Osteoblast (primary cell): ENCODE data around the gene SFMBT2. TPM values are rescaled to one million over a fixed set of nuclear protein-coding genes. Genes with fewer than 3 reads are reported as not detected.

Experiments
- DNase-seq: peaks from one replicate; pipeline ENCODE4 v3.0.0; 2011; ENCODE audit warnings: low spot score, mixed read lengths; ENCODE audit not compliant: insufficient read length; ENCODE audit errors: missing footprints
- H2AFZ ChIP-seq: 2 replicates; pipeline ENCODE4 v1.6.0; 2011; ENCODE audit warnings: mild to moderate bottlenecking, low read length
- H3K27ac ChIP-seq: 2 replicates; pipeline ENCODE4 v1.5.1; 2011; ENCODE audit warnings: mild to moderate bottlenecking, low read depth, low read length, moderate library complexity
- H3K27me3 ChIP-seq: 2 replicates; pipeline ENCODE4 v1.6.0; 2012; ENCODE audit warnings: mild to moderate bottlenecking, control low read depth, inconsistent platforms, low read length, moderate library complexity; ENCODE audit not compliant: insufficient read depth
- H3K36me3 ChIP-seq: 2 replicates; pipeline ENCODE4 v1.5.1; 2011; ENCODE audit warnings: mild to moderate bottlenecking, low read length, control low read depth, moderate library complexity; ENCODE audit not compliant: insufficient read depth
- H3K4me1 ChIP-seq: 2 replicates; pipeline ENCODE4 v1.5.1; 2011; ENCODE audit warnings: mild to moderate bottlenecking, low read length, control low read depth, moderate library complexity; ENCODE audit not compliant: insufficient read depth
- H3K4me2 ChIP-seq: 2 replicates; pipeline ENCODE4 v1.6.0; 2011; ENCODE audit warnings: mild to moderate bottlenecking, low read length; ENCODE audit not compliant: insufficient read depth
- H3K4me3 ChIP-seq: fragments of 200-600 bp; sonication (generic); 3 replicates; pipeline ENCODE4 v1.5.1; 2012; ENCODE audit warnings: mild to moderate bottlenecking, low read length, inconsistent platforms; ENCODE audit not compliant: insufficient read depth
- H3K79me2 ChIP-seq: 2 replicates; pipeline ENCODE4 v1.6.0; 2012; ENCODE audit warnings: mild to moderate bottlenecking, low read length, control low read depth, inconsistent platforms; ENCODE audit not compliant: insufficient read depth
- H3K9me3 ChIP-seq: 2 replicates; pipeline ENCODE4 v1.5.1; 2011; ENCODE audit warnings: low read depth, low read length, control low read depth
- H4K20me1 ChIP-seq: 2 replicates; pipeline ENCODE4 v1.6.0; 2012; ENCODE audit warnings: mild to moderate bottlenecking, low read length, control low read depth; ENCODE audit not compliant: insufficient read depth
- CTCF ChIP-seq: IDR thresholded peaks from 2 replicates; pipeline ENCODE4 v1.5.1; 2011; ENCODE audit warnings: mild to moderate bottlenecking, low read depth, low read length, moderate library complexity; ENCODE audit errors: extremely low read depth
- total RNA-seq: library from RNA; depleted of rRNA; stranded (reverse); fragments of >200 nt; gene quantifications from 2 replicates; pipeline ENCODE4 v1.2.3, GENCODE V29; 2012

SFMBT2 gene
- total RNA-seq, 1 donor: under 0.01 TPM

DNA sequence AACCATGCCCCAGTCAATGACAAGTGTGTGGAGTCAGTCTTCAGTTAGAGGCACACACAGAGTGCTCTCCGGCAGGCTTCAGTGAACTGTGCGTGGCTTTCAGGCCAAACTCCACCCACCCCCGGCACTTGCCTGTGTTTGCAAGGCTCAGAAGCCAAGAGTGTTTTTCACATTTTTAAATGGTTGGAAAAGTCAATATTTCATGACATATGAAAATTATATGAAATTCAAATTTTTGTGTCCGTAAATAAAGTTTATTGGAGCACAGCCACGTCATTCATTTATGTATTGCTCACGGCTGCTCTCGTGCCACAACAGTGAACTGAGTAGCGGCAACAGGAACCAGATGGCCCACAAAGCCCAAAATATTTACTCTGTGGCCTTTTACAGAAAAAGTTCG is 104.7 kb downstream of the SFMBT2 start:
- H3K27ac ChIP-seq: no peak overlapping the region
- H2AFZ ChIP-seq: no peak overlapping the region
- H3K9me3 ChIP-seq: peaks cover under 1% of the 10 kb centered on the region
- no peak for DNase-seq
- TF ChIP-seq CTCF: no peak
- H3K27me3 ChIP-seq: no peaks in the 10 kb centered on the region
- no peaks in the 10 kb centered on the region for H3K4me1 ChIP-seq
- no peaks in the 10 kb centered on the region for H4K20me1 ChIP-seq
- no peak overlapping the region for H3K4me2 ChIP-seq
- H3K79me2 ChIP-seq: no peaks in the 10 kb centered on the region
- no peaks in the 10 kb centered on the region for H3K36me3 ChIP-seq
- H3K4me3 ChIP-seq: no peak overlapping the region

- Histone ChIP-seq H4K20me1 (no peaks in the 10 kb centered on the region), H3K4me3 (no peak overlapping the region), H3K36me3 (no peaks in the 10 kb centered on the region), H3K27me3 (no peaks in the 10 kb centered on the region), H3K9me3 (peaks cover 3% of the 10 kb centered on the region), H3K4me1 (no peaks in the 10 kb centered on the region), H3K79me2 (no peaks in the 10 kb centered on the region), H2AFZ (no peak overlapping the region), H3K4me2 (no peak overlapping the region), H3K27ac (no peak overlapping the region)
- TF ChIP-seq CTCF: no peak
- DNase-seq: no peak
These were observed 105.8 kb downstream of the SFMBT2 start for GRCh38 chr10:7305053-7305452.

DNA sequence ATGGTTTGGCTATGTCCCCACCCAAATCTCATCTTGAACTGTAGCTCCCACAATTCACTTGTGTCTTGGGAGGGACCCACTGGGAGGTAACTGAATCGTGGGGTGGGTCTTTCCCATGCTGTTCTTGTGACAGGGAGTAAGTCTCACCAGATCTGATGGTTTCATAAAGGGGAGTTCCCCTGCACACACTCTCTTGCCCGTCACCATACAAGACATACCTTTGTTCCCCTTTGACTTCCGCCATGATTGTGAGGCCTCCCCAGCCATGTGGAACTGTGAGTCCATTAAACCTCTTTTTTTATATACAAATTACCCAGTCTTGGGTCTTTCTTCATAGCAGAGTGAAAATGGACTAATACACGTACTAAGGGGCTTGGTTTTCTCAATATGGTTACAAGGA is 106.7 kb downstream of the SFMBT2 start:
- Histone ChIP-seq H3K4me2 (no peak overlapping the region), H2AFZ (no peak overlapping the region), H3K27ac (no peak overlapping the region), H3K4me1 (no peaks in the 10 kb centered on the region), H3K79me2 (no peaks in the 10 kb centered on the region), H4K20me1 (no peaks in the 10 kb centered on the region), H3K27me3 (no peaks in the 10 kb centered on the region), H3K9me3 (peaks cover 3% of the 10 kb centered on the region), H3K4me3 (no peak overlapping the region), H3K36me3 (no peaks in the 10 kb centered on the region)
- DNase-seq: no peak
- TF ChIP-seq CTCF: no peak

DNA sequence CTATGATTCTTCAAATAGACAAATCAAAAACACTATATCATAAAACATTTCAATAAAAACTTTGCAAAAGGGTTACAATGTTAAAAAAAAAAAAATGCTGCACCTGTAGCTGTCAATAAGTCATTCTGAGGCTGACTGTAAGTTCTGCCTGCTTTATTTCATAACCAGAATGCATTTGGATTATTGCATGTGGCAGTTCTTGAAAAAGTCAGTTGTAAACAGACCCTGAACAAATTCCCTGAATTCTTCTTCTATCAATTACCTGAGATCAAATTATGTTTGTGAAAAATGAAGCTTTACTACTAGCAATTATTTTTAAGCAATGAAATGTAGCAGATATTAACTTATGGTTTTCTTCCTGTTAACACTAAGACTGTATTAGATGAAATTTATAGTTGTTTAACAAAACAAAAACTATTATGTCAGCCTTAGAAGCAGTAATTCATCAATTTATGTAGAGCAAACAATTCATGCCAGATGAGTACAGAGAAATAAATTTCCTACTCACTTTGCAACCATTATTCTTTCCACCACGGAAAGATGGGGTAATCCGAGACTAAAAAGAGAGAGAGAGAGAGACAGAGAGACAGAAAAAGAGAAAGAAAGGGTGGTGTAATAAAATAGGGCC is 107.8 kb downstream of the SFMBT2 start:
- H3K79me2 ChIP-seq: no peaks in the 10 kb centered on the region
- DNase-seq: no peak

More for the DNA sequence above, 107.8 kb downstream of the SFMBT2 start:
- Histone ChIP-seq H3K9me3 (peaks cover 8% of the 10 kb centered on the region), H3K4me2 (no peak overlapping the region), H3K27ac (no peak overlapping the region), H3K4me3 (no peak overlapping the region), H3K27me3 (no peaks in the 10 kb centered on the region), H2AFZ (no peak overlapping the region), H4K20me1 (no peaks in the 10 kb centered on the region), H3K36me3 (no peaks in the 10 kb centered on the region), H3K4me1 (no peaks in the 10 kb centered on the region)
- no peak for TF ChIP-seq CTCF
